Ovary (tissue), 9 donors: ENCODE data around the gene CLCNKB. TPM values are rescaled to one million over a fixed set of nuclear protein-coding genes. Genes with fewer than 3 reads are reported as not detected.

Experiments used
- DNase-seq, 5 donors: peaks; one replicate each; pipeline ENCODE4 v3.0.0-alpha.2; 2019 to 2020
- H3K27ac ChIP-seq, 2 donors: fragments of 200-600 bp; one replicate each; pipeline versions ENCODE4 v1.5.1 to v1.8.0; 2019 to 2022
- H3K27me3 ChIP-seq: fragments of 200-600 bp; one replicate; pipeline ENCODE4 v1.8.0; 2022
- H3K36me3 ChIP-seq: fragments of 200-600 bp; sonication (generic); one replicate; pipeline ENCODE4 v1.5.1; 2019
- H3K4me1 ChIP-seq: one replicate; pipeline ENCODE4 v1.8.1; 2013; ENCODE audit warnings: mild to moderate bottlenecking, moderate library complexity; ENCODE audit not compliant: insufficient read depth
- H3K4me3 ChIP-seq: fragments of 200-600 bp; sonication (generic); one replicate; pipeline ENCODE4 v1.5.1; 2017
- H3K9me3 ChIP-seq, 2 donors: fragments of 200-600 bp in 1 of 2; sonication (generic) in 1 of 2; one replicate each; pipeline versions ENCODE4 v1.5.1 to v1.8.1; 2013 to 2019; ENCODE audit warnings: mild to moderate bottlenecking in 1 of 2, moderate library complexity in 1 of 2
- EP300 ChIP-seq: sonication (generic); formaldehyde crosslinking; IDR thresholded peaks from one replicate; pipeline ENCODE4 v1.6.1; 2017; ENCODE audit warnings: antibody characterized with exemption
- POLR2A ChIP-seq: fragments of 450-650 bp; IDR thresholded peaks from one replicate; pipeline ENCODE4 v1.6.1; 2017; ENCODE audit warnings: antibody characterized with exemption, mild to moderate bottlenecking, moderate library complexity
- WGBS, 3 donors: extraction: QIAGEN DNeasy Blood & Tissue Kit in 1 of 3; methylation state at CpG; one replicate each; pipeline versions ENCODE4 v1.1.5 to v1.1.7; 2013 to 2017; 5-methylcytosine and 5-hydroxymethylcytosine counted together
- intact Hi-C, 4 donors: fragments of 100-400 bp; cut with DNase I; formaldehyde crosslinking; loops; one replicate each; pipeline versions ENCODE4 v1.11.0 to v1.15.1; 2022 to 2023
- polyA plus RNA-seq, 2 donors: library from polyadenylated mRNA; stranded (reverse); fragments of 200-250 nt in 1 of 2; fragments of 350-450 nt in 1 of 2; fragmentation: Illumina TruSeq in 1 of 2; extraction: RNeasy Lipid Tissue Mini Kit (QIAGEN cat#74804) in 1 of 2; gene quantifications; one replicate each; pipeline ENCODE4 v1.2.3, GENCODE V29; 2013 to 2014
- total RNA-seq, 7 donors: library from RNA; depleted of rRNA in 2 of 7; stranded (reverse); fragments of >200 nt in 2 of 7; fragmentation: NEBNext Ultra II Directional in 3 of 7; extraction: Animal tissue kit (Norgen Biotek cat#: 25700) in 3 of 7; gene quantifications; one replicate each; pipeline versions ENCODE4 v1.1.0 to v1.2.4, GENCODE V29; 2016 to 2023
- TF ChIP-seq, protein P1 (sequence below), 3 donors: fragments of 450-650 bp in 2 of 3; fragments of 200-600 bp in 1 of 3; IDR thresholded peaks; one replicate each; pipeline versions ENCODE4 v1.5.1 to v1.8.0; 2016 to 2022; ENCODE audit warnings: antibody characterized with exemption in 3 of 3, mild to moderate bottlenecking in 1 of 3
- donor health status: DM: no; HTN: no; CAD: no; lungs with moderate emphysema.
- donor health status: DM: no; HTN: no; CAD: no.
- donor health status: Bipolar disorder and iron deficiency.
- donor health status: DM: yes; HTN: yes; CAD: no.
- donor health status: DM: no; HTN: no; CAD: no.
- donor health status: DM: yes; HTN: yes; CAD: no.

Gene CLCNKB
- total and polyA plus RNA-seq, 9 donors = 0.18 to 8.2 (median 1.3) TPM; not detected in 1

DNA sequence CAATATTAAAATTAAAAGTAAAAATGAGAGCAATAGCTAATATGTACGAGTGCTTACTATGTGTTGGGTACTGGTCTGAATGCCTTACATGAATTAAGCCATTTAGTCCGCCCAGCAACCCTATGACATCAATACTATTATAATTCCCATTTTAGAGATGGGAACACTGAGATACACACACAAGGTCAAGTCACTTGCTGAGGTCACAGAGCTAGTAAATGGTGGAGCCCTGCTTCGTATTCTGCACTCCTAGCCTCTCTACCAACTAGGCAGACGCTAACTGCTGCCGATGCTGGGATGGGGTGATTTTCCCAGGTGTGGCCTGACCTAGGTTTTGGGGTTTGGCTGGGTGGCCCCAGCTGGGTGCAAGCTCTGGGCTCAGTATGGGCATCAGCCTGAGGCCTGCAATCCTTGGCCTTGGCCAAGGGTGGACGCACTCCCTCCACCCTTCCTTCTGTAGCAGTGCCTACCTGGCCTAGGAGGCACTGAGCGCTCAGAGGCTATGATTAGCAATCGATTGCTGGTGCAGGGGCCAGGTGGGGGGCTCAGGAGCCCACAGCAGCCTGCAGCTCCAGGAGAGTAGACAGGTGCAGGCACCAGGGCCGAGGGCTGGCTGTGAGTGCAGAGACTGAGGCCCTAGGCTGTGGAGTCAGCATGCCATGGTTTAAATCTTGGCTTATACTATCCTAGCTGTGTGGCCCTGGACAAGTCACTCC, 27.2 kb downstream of the CLCNKB start:
- Histone ChIP-seq H3K9me3 (no peaks in the 10 kb centered on the region), H3K36me3 (no peaks in the 10 kb centered on the region), H3K27ac (no peak overlapping the region), H3K4me3 (no peak overlapping the region), H3K4me1 (no peaks in the 10 kb centered on the region), H3K27me3 (no peaks in the 10 kb centered on the region)
- DNase-seq = no peak
- 85 to 87% (median 86%) methylated on average over 6 to 9 of the region's 9 CpGs for WGBS, 3 donors
- intact Hi-C loops = loop anchor here in 1 of 4 donors (10.0 kb wide), 1 partner anchor 284 kb away; the partner anchor contains the start of gene FBXO42
- no peak for TF ChIP-seq EP300
- TF ChIP-seq POLR2A = no peak
- TF ChIP-seq, protein P1, sequence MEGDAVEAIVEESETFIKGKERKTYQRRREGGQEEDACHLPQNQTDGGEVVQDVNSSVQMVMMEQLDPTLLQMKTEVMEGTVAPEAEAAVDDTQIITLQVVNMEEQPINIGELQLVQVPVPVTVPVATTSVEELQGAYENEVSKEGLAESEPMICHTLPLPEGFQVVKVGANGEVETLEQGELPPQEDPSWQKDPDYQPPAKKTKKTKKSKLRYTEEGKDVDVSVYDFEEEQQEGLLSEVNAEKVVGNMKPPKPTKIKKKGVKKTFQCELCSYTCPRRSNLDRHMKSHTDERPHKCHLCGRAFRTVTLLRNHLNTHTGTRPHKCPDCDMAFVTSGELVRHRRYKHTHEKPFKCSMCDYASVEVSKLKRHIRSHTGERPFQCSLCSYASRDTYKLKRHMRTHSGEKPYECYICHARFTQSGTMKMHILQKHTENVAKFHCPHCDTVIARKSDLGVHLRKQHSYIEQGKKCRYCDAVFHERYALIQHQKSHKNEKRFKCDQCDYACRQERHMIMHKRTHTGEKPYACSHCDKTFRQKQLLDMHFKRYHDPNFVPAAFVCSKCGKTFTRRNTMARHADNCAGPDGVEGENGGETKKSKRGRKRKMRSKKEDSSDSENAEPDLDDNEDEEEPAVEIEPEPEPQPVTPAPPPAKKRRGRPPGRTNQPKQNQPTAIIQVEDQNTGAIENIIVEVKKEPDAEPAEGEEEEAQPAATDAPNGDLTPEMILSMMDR (IDR thresholded peaks at IDR 0.05) = no peak

DNA sequence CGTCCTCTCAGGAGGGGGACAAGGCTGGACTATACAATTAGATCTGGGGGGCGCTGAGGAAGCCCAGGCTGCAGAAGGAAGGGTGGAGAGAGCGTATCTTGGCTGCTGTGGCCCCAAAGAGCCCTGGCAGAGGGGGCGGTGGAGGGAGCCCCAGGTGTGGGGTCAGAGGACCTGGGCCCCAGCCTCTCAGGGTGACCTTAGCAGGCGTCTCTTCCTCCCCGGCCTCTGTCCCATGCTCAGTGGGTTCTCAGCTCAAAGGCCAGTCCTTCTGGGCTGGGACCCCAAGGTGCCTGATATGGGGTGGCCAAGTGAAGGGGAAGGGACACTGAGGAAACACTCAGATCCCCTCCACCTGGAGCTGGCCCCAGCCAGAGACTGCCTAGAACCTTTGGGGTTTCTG, 28.0 kb downstream of the CLCNKB start:
- 97 to 99% (median 97%) methylated on average over 6 of the region's 6 CpGs for WGBS, 3 donors
- no peak for DNase-seq
- H3K27me3 ChIP-seq = no peaks in the 10 kb centered on the region
- H3K27ac ChIP-seq = no peak overlapping the region
- no peaks in the 10 kb centered on the region for H3K36me3 ChIP-seq
- intact Hi-C loops = loop anchor here in 1 of 4 donors (10.0 kb wide), 1 partner anchor 283 kb away; the partner anchor contains the start of gene FBXO42
- TF ChIP-seq EP300 (no peak), POLR2A (no peak)
- TF ChIP-seq, protein P1 (IDR thresholded peaks at IDR 0.05) = no peak
- H3K4me1 ChIP-seq = no peaks in the 10 kb centered on the region
- no peaks in the 10 kb centered on the region for H3K9me3 ChIP-seq
- H3K4me3 ChIP-seq = no peak overlapping the region

DNA sequence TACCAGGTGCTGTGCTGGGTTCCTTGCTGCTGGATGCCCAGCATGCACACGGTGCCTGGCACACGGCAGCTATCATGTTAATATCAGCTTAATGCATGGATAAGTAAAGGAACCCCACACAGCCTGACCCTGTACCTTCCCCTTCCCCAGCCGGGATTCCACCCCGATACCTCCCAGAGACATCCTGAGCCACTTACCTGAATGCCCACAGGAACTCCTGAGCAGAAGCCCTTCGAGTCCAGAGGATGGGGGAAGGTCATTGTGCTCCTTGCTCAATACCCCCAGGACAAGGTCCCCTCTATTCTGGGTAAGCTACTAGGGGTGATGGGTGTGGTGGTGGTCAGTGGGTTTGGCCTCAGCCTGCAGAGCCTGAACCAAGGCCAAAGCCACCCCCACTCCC, 28.5 kb downstream of the CLCNKB start:
- Histone ChIP-seq H3K4me1 (no peaks in the 10 kb centered on the region), H3K4me3 (no peak overlapping the region), H3K27ac (no peak overlapping the region), H3K27me3 (no peaks in the 10 kb centered on the region), H3K9me3 (no peaks in the 10 kb centered on the region), H3K36me3 (no peaks in the 10 kb centered on the region)
- intact Hi-C loops = loop anchor here in 1 of 4 donors (10.0 kb wide), 1 partner anchor 283 kb away; the partner anchor contains the start of gene FBXO42
- no peak for DNase-seq
- WGBS, 3 donors = 73 to 80% (median 77%) methylated on average over 5 of the region's 5 CpGs
- no peak for TF ChIP-seq POLR2A

DNA sequence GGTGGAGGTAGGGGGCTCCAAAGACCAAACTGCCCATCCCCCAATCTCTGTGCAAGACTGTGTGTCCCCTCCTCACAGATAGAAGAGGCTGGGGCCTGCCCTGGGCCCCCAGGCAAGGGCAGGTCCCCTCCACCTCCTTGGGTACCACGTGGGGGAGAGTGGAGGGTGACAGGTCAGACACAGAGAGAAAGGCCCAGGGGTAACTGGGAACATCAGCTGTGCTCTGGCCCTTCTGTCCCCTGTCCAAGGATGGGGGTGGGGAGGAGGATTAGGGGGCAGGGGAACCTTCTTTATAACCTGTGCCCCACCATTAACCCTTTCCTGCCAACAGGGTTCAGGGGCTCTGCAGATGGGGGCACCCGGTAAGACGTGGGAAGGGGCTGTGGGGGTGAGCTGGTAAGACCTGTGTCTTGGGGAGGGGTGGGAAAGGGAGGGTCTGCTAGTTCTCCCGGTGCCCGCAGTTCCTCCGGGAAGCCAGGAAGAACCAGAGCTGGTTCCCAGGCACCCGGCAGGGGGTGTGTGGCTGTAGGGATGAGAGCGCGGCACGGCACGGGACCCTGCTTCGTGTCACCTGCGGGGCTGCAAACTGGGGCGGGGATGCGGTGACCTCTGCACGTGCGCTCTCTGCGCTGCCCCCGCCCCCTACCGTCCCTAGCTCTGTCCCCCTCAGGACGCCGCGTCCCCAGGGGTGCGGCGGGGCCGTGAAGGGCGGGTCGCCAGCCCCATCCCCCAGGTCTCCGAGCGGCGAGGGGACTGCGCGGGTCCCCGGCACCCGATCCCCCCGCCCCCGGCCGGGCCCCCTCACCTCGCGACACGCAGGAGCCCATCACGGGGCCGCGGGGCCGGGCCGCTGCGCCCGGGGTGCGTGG, 29.3 kb downstream of the CLCNKB start:
- intact Hi-C loops = loop anchor here in 1 of 4 donors (10.0 kb wide), 1 partner anchor 282 kb away; the partner anchor contains the start of gene FBXO42
- TF ChIP-seq POLR2A (no peak), EP300 (no peak)
- TF ChIP-seq, protein P1 (IDR thresholded peaks at IDR 0.05) = no peak
- WGBS, 3 donors = 8 to 13% (median 8%) methylated on average over 25 to 49 of the region's 49 CpGs
- no peaks in the 10 kb centered on the region for H3K36me3 ChIP-seq
- no peaks in the 10 kb centered on the region for H3K9me3 ChIP-seq
- H3K4me3 ChIP-seq = peak overlapping the region; percentile 33
- no peak overlapping the region for H3K27ac ChIP-seq
- no peaks in the 10 kb centered on the region for H3K27me3 ChIP-seq
- no peaks in the 10 kb centered on the region for H3K4me1 ChIP-seq
- DNase-seq = no peak
